ENCODE measurements around the gene SAP30BP.

The SAP30BP gene

GRCh38 chr17:75640556-75641119 lies 26.5 kb upstream of the SAP30BP start:
- no peak for TF ChIP-seq TSHZ2 (CRISPR knock-in tag; IDR thresholded peaks at IDR 0.05)
- TF ChIP-seq OSR1 (CRISPR knock-in tag; IDR thresholded peaks at IDR 0.05), result no peak
- no peak for TF ChIP-seq PPARA (CRISPR knock-in tag; IDR thresholded peaks at IDR 0.05; ENCODE audit: borderline replicate concordance)
- no peak for TF ChIP-seq CREB5 (CRISPR knock-in tag; IDR thresholded peaks at IDR 0.05; ENCODE audit: low read depth)
- TF ChIP-seq ESRRG (CRISPR knock-in tag; IDR thresholded peaks at IDR 0.05), result no peak
- TF ChIP-seq CSDC2 (CRISPR knock-in tag; IDR thresholded peaks at IDR 0.05), result no peak
- no peak for ATAC-seq

- no peak for TF ChIP-seq ESRRG (CRISPR knock-in tag; IDR thresholded peaks at IDR 0.05)
- no peak for TF ChIP-seq ZNF70 (CRISPR knock-in tag; IDR thresholded peaks at IDR 0.05)
- no peak for TF ChIP-seq PPARA (CRISPR knock-in tag; IDR thresholded peaks at IDR 0.05; ENCODE audit: borderline replicate concordance)
- TF ChIP-seq CSRNP3 (CRISPR knock-in tag; IDR thresholded peaks at IDR 0.05), result no peak
- TF ChIP-seq TOX (CRISPR knock-in tag; IDR thresholded peaks at IDR 0.05; ENCODE audit: borderline replicate concordance), result no peak
- no peak for TF ChIP-seq POU6F1 (CRISPR knock-in tag; IDR thresholded peaks at IDR 0.05; ENCODE audit: borderline replicate concordance, low read depth)
- TF ChIP-seq ZFP30 (CRISPR knock-in tag; IDR thresholded peaks at IDR 0.05), result no peak
- no peak for TF ChIP-seq ZFP3 (CRISPR knock-in tag; IDR thresholded peaks at IDR 0.05)
- TF ChIP-seq OSR1 (CRISPR knock-in tag; IDR thresholded peaks at IDR 0.05), result no peak
- no peak for TF ChIP-seq ZC3H10 (CRISPR knock-in tag; IDR thresholded peaks at IDR 0.05)
- no peak for TF ChIP-seq CREB5 (CRISPR knock-in tag; IDR thresholded peaks at IDR 0.05; ENCODE audit: low read depth)
- no peak for TF ChIP-seq ZNF8 (CRISPR knock-in tag; IDR thresholded peaks at IDR 0.05)
- no peak for TF ChIP-seq TSHZ2 (CRISPR knock-in tag; IDR thresholded peaks at IDR 0.05)
- TF ChIP-seq TCF4 (CRISPR knock-in tag; IDR thresholded peaks at IDR 0.05; ENCODE audit: borderline replicate concordance), result no peak
- TF ChIP-seq RARB (CRISPR knock-in tag; IDR thresholded peaks at IDR 0.05), result no peak
- no peak for TF ChIP-seq ISL1 (CRISPR knock-in tag; IDR thresholded peaks at IDR 0.05)
- TF ChIP-seq GLIS3 (CRISPR knock-in tag; IDR thresholded peaks at IDR 0.05), result no peak
- no peak for ATAC-seq
Observed at GRCh38 chr17:75641343-75641742, 25.8 kb upstream of the SAP30BP start.
